ENCODE data around the gene KSR2.

Gene KSR2

DNA sequence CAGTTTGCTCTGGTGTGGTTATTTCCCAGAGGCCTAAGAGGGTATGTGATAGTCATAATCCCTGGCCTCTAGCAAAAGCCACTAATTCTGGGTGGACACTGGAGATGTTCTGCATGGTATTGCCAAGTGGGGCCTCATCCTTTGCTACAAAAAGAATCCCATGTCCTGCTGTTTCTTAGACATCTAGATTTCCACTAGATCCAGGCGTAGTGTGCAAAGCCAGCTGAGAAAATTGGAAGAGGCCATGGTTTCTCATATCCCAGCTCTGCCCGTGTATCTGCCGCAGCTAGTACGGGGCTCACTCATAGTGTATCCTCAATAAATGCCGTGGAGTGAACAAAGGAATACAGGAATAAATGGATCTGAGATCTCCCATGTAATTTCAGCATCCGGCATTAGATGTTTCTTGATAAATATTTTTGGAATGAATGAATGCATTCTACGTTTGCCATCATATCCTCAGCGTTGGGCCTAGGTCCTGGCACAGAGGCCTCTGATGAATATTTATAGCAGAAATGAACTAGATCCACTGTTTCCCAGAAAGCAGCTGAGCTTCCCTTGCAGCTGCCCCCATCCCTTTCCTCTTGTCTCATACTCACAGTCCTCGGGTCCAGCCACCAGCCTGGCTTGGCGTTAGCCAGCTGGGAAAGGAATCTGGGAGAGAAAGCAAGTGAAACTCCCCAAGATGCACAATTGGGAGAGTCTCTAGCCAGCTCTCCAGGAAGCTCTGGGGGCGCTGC lies 531.1 kb downstream of the KSR2 start:
- no peak for DNase-seq

- DNase-seq: no peak
Observed at GRCh38 chr12:117433878-117434277, 534.9 kb downstream of the KSR2 start.

DNA sequence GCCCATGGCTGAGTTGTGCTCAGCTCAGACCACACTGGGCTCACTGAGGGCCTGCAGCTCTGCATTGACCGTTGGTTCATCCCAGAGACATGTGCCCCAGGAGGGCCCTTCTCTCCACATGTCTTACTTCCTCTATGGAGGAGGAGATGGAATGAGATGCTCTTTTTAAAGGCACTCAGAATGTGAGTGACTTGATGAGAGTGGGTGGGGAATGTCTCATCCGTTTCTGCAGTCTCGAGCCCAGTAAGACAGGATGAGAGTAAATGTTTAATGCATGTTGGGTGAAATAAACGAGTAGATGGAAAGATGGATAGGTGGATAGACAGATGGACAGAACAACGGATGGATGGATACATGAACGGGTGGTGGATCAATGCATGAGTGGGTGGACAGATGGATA lies 538.5 kb downstream of the KSR2 start:
- no peak for DNase-seq

GRCh38 chr12:117427211-117427610 lies 541.6 kb downstream of the KSR2 start:
- no peak for DNase-seq

DNA sequence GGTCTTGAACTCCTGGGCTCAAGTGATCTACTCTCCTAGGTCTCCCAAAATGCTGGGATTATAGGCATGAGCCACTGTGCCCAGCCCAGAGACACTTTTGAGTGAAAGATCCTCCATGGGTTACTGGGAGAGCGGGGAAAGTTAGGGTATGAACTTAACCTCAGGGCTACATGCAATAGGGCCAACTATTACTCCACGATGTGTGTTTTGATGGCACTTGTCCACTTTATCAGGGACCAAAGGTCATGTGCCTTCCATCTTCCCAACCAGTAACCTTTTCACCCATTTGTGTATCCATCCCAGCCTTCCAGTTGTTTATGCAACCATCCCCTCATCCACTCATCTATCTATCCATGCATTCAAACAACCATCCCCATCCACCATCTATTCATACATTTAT lies 546.8 kb downstream of the KSR2 start:
- no peak for DNase-seq

DNA sequence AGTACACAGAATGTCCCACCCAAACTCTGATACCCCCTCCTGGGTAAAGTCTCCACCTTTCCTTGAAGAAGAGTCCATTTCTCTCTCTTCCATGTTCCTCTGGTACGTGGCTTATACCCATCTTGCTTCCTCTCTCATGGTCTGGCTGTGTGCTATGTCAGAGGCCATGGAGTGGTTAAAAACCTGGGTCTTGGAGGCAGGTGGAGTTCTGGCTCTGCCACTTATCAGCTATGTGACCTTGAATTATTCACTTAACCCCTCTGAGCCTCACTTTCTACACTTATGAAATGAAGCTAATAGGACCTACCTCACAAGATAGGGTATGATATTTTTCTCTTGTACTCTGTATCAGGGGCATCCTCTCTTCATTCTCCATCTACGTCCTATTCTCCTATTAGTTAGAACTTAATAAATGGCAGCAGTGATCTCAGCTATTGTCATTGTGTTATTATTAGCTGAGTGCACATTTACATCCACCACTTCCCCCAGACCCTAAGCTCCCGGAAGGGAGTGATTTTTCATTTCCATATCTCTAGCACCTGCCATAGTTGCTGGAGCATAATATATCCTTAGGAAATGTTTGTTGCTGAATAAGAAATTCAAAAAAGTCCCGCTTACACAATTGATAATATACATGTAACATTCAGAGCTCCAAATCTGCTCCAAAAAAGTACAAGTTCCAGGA lies 547.6 kb downstream of the KSR2 start:
- DNase-seq: no peak

DNA sequence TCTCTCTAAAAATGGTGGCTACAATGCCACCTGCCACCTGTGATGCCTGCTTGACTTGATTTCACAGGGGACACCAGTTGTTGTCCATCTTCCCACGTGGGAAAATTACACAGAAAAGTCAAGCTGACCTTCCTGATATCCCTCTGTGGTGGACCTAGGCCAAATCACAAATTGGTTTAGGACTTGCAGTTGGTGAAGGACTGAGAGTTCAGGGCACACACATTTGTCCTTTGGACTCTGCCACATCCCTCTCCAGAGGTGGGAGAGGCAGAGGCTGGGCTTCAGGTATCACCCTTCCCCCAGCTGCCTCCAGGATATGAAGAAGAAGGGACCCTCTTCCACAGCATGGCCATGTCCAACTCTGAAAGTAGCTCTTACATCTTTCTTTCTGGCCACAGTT lies 551.8 kb downstream of the KSR2 start:
- no peak for DNase-seq

- no peak for DNase-seq
Observed at GRCh38 chr12:117412465-117413188, 556.2 kb downstream of the KSR2 start.

GRCh38 chr12:117409286-117409685 lies 559.5 kb downstream of the KSR2 start:
- DNase-seq: no peak

DNA sequence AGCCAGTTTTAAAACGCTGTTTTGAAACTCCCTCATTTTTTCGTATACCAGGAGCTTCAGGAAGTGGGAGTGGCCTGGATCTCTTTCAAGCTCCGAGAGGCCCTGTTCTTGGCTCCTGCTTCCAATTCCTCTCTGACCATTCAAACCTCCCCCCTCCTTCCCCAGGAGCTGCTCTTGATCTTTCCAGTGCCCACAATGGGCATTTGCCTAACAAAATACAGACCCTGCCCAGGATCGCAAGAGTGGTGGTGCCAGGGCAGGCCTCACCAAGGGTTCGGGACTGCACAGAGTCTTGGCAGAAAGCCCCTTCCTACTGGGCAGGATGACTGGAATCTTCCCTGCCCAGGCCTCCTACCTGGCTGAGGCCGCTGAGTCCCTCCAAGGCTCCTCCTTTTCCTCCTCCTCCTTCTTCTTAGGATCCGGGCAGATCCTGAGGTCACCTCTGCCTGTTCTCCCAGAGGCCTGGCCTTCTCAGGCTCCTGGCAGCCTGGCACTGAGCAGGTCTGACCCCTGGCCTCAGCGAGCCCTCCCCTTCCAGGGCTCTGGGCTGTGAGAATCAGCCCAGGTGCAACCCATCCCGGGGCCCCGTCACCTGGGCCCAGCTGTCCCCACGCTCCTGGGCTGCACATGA lies 560.5 kb downstream of the KSR2 start:
- peak; percentile 3 for DNase-seq

GRCh38 chr12:117404940-117405339 lies 563.9 kb downstream of the KSR2 start:
- no peak for DNase-seq

GRCh38 chr12:117404203-117404853 lies 564.5 kb downstream of the KSR2 start:
- DNase-seq: no peak

- DNase-seq: no peak
Observed at GRCh38 chr12:117403586-117404139, 565.1 kb downstream of the KSR2 start.
